Caco-2 (cell line): ENCODE results near the gene DEPP1. TPM values are rescaled to one million over a fixed set of nuclear protein-coding genes. Genes with fewer than 3 reads are reported as not detected.

Experiments used
- BruUV-seq: library from RNA; stranded (reverse); fragments of 400-500 nt; replicated peaks from 2 replicates; lab custom pipeline; 2021; lab: Mats Ljungman, UMichigan
- CTCF ChIA-PET: fragments of 300-600 bp; sonication (Branson Sonifier 250); formaldehyde crosslinking; loops from one replicate; lab custom pipeline; 2022; ENCODE audit warnings: antibody characterized with exemption; lab: Charles Lee
- POLR2A ChIA-PET: fragments of 300-600 bp; sonication (Branson Sonifier 250); formaldehyde crosslinking; loops from one replicate; lab custom pipeline; 2022; ENCODE audit warnings: antibody characterized with exemption; lab: Charles Lee
- DNase-seq, 2 experiments: peaks; one replicate each; pipeline versions ENCODE4 v3.0.0 to v3.0.0-alpha.2; 2020 to 2022
- H3K27me3 ChIP-seq: replicated peaks from 2 replicates; pipeline ENCODE4 v1.6.0; 2011; ENCODE audit warnings: low read length; ENCODE audit not compliant: control insufficient read depth, insufficient read depth
- H3K36me3 ChIP-seq: 2 replicates; pipeline ENCODE4 v1.5.1; 2011; ENCODE audit warnings: low read length; ENCODE audit not compliant: control insufficient read depth, insufficient read depth
- H3K4me1 ChIP-seq: fragments of 250-450 bp; sonication (Bioruptor Pico); 2 replicates; pipeline ENCODE4 v1.5.1; 2020; ENCODE audit warnings: mild to moderate bottlenecking
- H3K4me3 ChIP-seq: 2 replicates; pipeline ENCODE4 v1.5.1; 2011; ENCODE audit warnings: low read depth, mild to moderate bottlenecking, control low read depth, low read length
- H3K9me3 ChIP-seq: fragments of 250-450 bp; sonication (Bioruptor Pico); 2 replicates; pipeline ENCODE4 v1.5.1; 2020; ENCODE audit warnings: mild to moderate bottlenecking, moderate library complexity
- H3K27ac Mint-ChIP-seq: one replicate; pipeline ENCODE4 v1.8.0; 2022; ENCODE audit warnings: mixed read lengths; ENCODE audit not compliant: unreplicated experiment
- H3K27me3 Mint-ChIP-seq: one replicate; pipeline ENCODE4 v1.8.0; 2022; ENCODE audit warnings: mixed read lengths; ENCODE audit not compliant: insufficient read depth, unreplicated experiment
- H3K36me3 Mint-ChIP-seq: one replicate; pipeline ENCODE4 v1.8.0; 2022; ENCODE audit warnings: mild to moderate bottlenecking, mixed read lengths; ENCODE audit not compliant: insufficient read depth, unreplicated experiment
- H3K4me1 Mint-ChIP-seq: one replicate; pipeline ENCODE4 v1.8.0; 2022; ENCODE audit warnings: low read depth, mixed read lengths; ENCODE audit not compliant: unreplicated experiment
- H3K4me3 Mint-ChIP-seq: one replicate; pipeline ENCODE4 v1.8.0; 2022; ENCODE audit warnings: mild to moderate bottlenecking, moderate library complexity, mixed read lengths; ENCODE audit not compliant: unreplicated experiment
- H3K9me3 Mint-ChIP-seq: one replicate; pipeline ENCODE4 v1.8.0; 2022; ENCODE audit warnings: mixed read lengths; ENCODE audit not compliant: unreplicated experiment
- CTCF ChIP-seq, 2 experiments: fragments of 200-600 bp in 1 of 2; IDR thresholded peaks; 1 replicate in 1 of 2; 2 replicates in 1 of 2; pipeline versions ENCODE4 v1.5.1 to v1.8.0; 2011 to 2022; ENCODE audit warnings: antibody characterized with exemption in 1 of 2, control low read depth in 1 of 2, inconsistent platforms in 1 of 2, low read depth in 1 of 2, low read length in 1 of 2, mild to moderate bottlenecking in 1 of 2, moderate library complexity in 1 of 2; ENCODE audit not compliant: insufficient read depth in 1 of 2, severe bottlenecking in 1 of 2, unreplicated experiment in 1 of 2
- intact Hi-C: fragments of 100-400 bp; cut with micrococcal nuclease; formaldehyde crosslinking; loops from one replicate; pipeline ENCODE4 v1.10.0; 2022; ENCODE audit not compliant: unreplicated experiment
- total RNA-seq: library from RNA; stranded (reverse); gene quantifications from 2 replicates; pipeline ENCODE4 v1.2.3, GENCODE V29; 2022

Gene DEPP1
- total RNA-seq, 1 experiment from 2014 or later: 13.6 TPM

GRCh38 chr10:44972874-44973306, 5.7 kb downstream of the DEPP1 start:
- Mint-ChIP-seq H3K27me3 (no peaks in the 10 kb centered on the region), H3K9me3 (no peaks in the 10 kb centered on the region), H3K4me3 (no peak overlapping the region), H3K27ac (no peak overlapping the region), H3K36me3 (peaks cover 10% of the 10 kb centered on the region), H3K4me1 (peaks cover 16% of the 10 kb centered on the region)
- H3K27me3 ChIP-seq: no peaks in the 10 kb centered on the region
- POLR2A ChIA-PET: interaction anchor here (0.5 kb wide), 1 partner anchor 622 kb away, joined by 3 read pairs; no protein-coding TSS in a partner anchor
- no peak overlapping the region for H3K4me3 ChIP-seq
- 0 out of 2 replicates have a peak, but pooled peaks cover 4% of the 10 kb centered on the region for H3K36me3 ChIP-seq
- no peak for DNase-seq
- intact Hi-C loops: no loop called here
- peaks cover 48% of the 10 kb centered on the region for H3K4me1 ChIP-seq
- CTCF ChIA-PET: interaction anchor here (1.0 to 2.6 kb wide), 4 partner anchors 9 to 40 kb away, joined by 3 to 17 read pairs (median 6); no protein-coding TSS in a partner anchor
- no peaks in the 10 kb centered on the region for H3K9me3 ChIP-seq
- no TSS peak for BruUV-seq
- TF ChIP-seq CTCF (IDR thresholded peaks at IDR 0.05; ENCODE audit: insufficient read depth in 1 of 2, low read depth in 1 of 2, low read length in 1 of 2, severe bottlenecking in 1 of 2, unreplicated experiment in 1 of 2): no peak

- H3K27me3 ChIP-seq: no peaks in the 10 kb centered on the region
- Mint-ChIP-seq H3K9me3 (no peaks in the 10 kb centered on the region), H3K36me3 (peaks cover 5% of the 10 kb centered on the region), H3K4me3 (no peak overlapping the region), H3K4me1 (peaks cover 13% of the 10 kb centered on the region), H3K27ac (no peak overlapping the region), H3K27me3 (no peaks in the 10 kb centered on the region)
- intact Hi-C loops: no loop called here
- H3K4me3 ChIP-seq: no peak overlapping the region
- CTCF ChIA-PET: interaction anchor here (1.3 to 2.6 kb wide), 3 partner anchors 8 to 39 kb away, joined by 5 to 17 read pairs (median 8); no protein-coding TSS in a partner anchor
- DNase-seq: no peak
- H3K36me3 ChIP-seq: 0 out of 2 replicates have a peak, but pooled peaks cover 4% of the 10 kb centered on the region
- H3K9me3 ChIP-seq: no peaks in the 10 kb centered on the region
- peaks cover 48% of the 10 kb centered on the region for H3K4me1 ChIP-seq
- POLR2A ChIA-PET: no interaction called here
- TF ChIP-seq CTCF (IDR thresholded peaks at IDR 0.05; ENCODE audit: insufficient read depth in 1 of 2, low read depth in 1 of 2, low read length in 1 of 2, severe bottlenecking in 1 of 2, unreplicated experiment in 1 of 2): no peak
- no TSS peak for BruUV-seq
Measured at GRCh38 chr10:44971935-44972757, 6.5 kb downstream of the DEPP1 start.

GRCh38 chr10:44971434-44971833, 7.2 kb downstream of the DEPP1 start:
- CTCF ChIA-PET: no interaction called here
- Histone ChIP-seq H3K9me3 (no peaks in the 10 kb centered on the region), H3K4me3 (no peak overlapping the region), H3K36me3 (0 out of 2 replicates have a peak, but pooled peaks cover 4% of the 10 kb centered on the region), H3K27me3 (no peaks in the 10 kb centered on the region), H3K4me1 (peaks cover 48% of the 10 kb centered on the region)
- Mint-ChIP-seq H3K36me3 (peaks cover 7% of the 10 kb centered on the region), H3K9me3 (no peaks in the 10 kb centered on the region), H3K4me1 (peaks cover 12% of the 10 kb centered on the region), H3K27me3 (no peaks in the 10 kb centered on the region), H3K4me3 (no peak overlapping the region), H3K27ac (no peak overlapping the region)
- POLR2A ChIA-PET: no interaction called here
- no peak for TF ChIP-seq CTCF (IDR thresholded peaks at IDR 0.05; ENCODE audit: insufficient read depth in 1 of 2, low read depth in 1 of 2, low read length in 1 of 2, severe bottlenecking in 1 of 2, unreplicated experiment in 1 of 2)
- DNase-seq: no peak
- intact Hi-C loops: no loop called here
- no TSS peak for BruUV-seq
